Loucy (cell line): ENCODE data around the gene ZSWIM8.

Experiments used
- CTCF ChIP-seq: fragments of 200-600 bp; sonication (generic); conservative IDR thresholded peaks from 2 replicates; pipeline ENCODE4 v1.5.1; 2014; ENCODE audit warnings: mild to moderate bottlenecking, antibody characterized with exemption, low read length
- EZH2phosphoT487 ChIP-seq: fragments of 200-600 bp; IDR thresholded peaks from 2 replicates; pipeline ENCODE4 v1.6.1; 2018; ENCODE audit warnings: antibody characterized with exemption, mild to moderate bottlenecking, moderate library complexity, borderline replicate concordance

GRCh38 chr10:73838827-73839226 lies 53.4 kb downstream of the ZSWIM8 start:
- TF ChIP-seq CTCF = no peak
- no peak for TF ChIP-seq EZH2phosphoT487
